Measurements from ENCODE around the gene PDE1C.

Gene PDE1C

DNA sequence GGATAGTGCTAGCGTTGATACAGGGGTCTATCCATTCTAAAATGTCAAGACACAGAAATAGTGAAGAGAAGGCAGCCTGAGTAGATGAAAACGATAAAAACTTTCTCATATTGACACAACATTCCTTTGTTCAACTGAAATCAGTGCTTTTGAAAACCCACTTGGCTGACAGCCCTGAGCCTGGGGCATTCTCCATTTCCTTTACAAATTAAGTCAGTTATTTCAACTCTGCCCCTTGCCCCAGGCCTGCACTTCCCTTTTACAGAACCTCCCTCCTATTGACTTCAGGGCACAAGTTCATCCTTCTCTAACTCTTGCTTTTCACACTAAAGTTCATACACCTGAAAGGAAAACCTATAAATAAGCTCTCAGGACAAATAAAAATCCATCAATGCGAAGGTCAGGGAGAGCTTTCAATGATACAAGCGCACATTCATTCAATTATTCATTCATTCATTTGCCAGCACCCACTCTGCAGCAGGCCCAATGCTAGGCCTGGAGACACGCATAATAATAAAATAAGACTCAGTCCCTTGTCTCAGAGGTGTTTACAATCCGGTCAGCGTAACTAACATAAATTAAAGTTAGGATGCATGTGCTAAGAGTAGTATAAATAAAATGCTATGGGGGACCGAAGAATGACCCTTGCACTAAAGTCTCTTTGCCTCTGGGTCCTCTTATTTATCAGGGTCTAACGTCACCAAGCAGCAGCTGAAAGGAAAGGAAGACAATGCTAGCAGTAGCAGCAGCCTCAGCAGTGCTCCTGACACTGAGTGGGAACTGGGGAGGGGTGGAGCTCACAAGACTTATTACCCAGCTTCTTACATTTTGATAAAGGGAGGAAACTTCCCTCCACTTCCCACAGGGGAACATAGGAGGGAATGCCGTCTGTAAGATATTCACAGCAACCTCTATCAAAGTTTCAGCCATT is 134.8 kb downstream of the PDE1C start:
- DNase-seq = no peak

GRCh38 chr7:31934551-31934950 is 135.7 kb downstream of the PDE1C start:
- no peak for DNase-seq

DNA sequence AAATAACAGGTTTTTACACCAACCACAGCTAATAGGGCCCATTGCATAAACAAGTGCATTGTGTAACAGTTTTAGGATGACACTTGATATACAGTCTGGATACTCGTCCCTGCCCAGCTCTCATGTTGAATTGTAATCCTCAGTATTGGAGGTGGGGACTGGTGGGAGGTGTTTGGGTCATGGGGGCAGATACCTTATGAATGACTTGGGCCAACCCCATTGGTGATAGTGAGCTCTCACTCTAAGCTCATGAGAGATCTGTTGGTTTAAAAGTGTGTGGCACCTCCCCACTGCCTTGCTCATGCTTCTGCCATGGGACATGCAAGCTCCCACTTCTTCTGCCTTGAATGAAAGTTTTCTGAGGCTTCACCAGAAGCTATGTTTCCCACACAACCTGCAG is 136.7 kb downstream of the PDE1C start:
- DNase-seq = no peak

DNA sequence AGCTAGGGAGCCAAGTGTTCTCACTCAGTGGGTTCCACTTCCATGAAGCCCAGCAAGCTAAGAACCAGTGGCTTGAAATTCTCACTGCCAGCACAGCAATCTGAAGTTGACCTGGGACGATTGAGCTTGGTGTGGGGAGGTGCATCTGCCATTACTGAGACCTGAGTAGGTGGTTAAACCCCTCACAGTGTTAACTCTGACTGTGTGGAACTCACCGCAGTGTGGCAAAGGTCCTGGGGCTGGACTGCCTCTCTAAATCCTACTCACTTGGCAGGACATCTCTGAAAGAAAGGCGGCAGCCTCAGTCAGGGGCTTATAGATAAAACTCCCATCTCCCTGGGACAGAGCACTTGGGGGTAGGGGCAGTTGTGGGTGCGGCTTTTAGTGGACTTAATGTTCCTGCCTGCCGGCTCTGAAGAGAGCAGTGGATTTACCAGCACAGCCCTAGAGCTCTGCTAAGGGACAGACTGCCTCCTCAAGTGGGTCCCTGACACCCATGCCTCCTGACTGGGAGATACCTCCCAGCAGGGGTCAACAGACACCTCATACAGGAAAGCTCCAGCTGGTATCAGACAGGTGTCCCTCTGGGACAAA is 143.1 kb downstream of the PDE1C start:
- no peak for DNase-seq

DNA sequence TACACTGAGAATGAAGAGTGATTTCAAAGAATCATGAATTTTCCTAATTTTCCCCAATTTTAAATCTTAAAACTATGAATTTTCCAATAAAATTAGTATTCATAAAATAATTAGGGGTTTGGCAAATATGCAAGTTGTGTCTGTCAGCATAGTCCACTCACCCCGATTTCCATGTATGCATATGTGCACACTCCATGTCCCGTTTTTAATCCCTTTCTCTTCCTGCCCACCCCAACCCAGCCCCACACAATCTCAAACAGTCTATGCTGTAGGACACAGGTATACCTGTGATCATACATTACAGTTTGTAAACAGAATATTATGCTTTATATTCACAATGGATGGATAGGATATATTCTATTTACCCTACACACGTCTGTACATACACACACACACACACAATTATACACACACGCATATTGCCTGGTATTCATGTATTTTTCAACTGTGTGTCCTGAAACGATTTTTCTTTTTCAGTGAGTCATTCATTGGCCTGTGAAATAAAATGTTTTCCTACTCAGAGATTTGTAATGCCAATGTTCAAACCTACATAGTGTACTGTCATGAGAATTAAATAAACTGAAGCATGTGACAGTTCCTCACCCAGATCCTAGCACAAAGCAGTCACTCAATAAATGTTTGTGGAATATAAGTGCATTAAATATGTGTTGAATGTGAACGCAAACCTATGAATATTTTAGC is 144.3 kb downstream of the PDE1C start:
- no peak for DNase-seq

DNA sequence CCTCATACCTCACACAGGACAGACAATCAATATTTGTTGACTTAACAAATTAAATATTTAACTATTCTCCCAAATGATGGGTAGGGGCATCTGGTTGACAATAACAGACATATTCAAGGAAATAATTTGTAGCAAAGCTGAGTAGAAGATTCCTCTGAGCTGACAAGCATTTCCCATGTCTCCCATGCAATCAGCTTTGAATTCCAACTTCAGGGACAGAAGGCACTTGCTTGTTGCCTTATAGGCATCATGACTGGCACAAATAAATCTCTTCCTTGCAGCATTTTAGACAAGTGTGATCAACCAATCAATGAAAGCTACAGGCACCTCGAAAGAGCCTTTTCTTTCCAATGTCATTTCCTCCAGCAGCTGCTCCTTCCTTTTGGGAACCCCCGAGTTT is 146.0 kb downstream of the PDE1C start:
- DNase-seq = no peak

- DNase-seq = no peak
These were observed 147.4 kb downstream of the PDE1C start for GRCh38 chr7:31922848-31923247.

GRCh38 chr7:31921047-31921446 is 149.2 kb downstream of the PDE1C start:
- no peak for DNase-seq

DNA sequence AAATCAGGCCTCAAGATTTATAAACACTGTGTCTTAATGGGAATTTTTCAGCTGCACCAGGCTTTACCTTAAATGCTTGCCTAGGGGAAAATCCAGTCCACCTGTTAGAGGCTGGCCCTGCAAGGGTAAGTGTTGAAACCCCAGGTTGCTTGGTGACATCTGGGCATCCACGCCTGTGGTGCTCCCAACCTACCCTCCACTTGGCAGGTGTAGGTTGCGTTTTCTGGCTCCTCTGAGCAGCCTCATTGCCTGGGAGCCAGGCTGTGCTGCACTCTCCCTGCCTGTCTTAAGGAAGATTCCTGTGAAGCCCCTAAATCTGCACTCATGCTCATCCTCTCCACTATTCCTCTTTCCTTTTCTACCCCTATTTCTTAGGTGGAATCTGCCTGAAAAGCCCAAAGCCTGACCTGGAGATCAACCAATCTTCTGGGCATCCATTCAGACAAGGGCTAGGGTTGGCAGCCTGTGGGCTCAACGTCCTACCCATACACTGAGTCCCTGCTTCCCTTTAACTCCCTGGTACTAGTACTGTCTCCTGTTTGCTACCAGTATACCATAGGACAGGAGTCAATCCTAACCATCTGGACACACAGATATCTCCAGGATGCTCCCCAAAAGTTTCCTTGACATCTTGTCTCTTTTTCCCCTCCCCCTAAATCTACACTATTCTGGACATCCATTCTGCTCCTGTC is 150.4 kb downstream of the PDE1C start:
- no peak for DNase-seq

- DNase-seq = no peak
These were observed 151.4 kb downstream of the PDE1C start for GRCh38 chr7:31918706-31919393.

GRCh38 chr7:31917256-31917655 is 153.0 kb downstream of the PDE1C start:
- no peak for DNase-seq

- DNase-seq = no peak
These were observed 160.0 kb downstream of the PDE1C start for GRCh38 chr7:31910191-31910590.

GRCh38 chr7:31906479-31907171 is 163.6 kb downstream of the PDE1C start:
- DNase-seq = no peak

DNA sequence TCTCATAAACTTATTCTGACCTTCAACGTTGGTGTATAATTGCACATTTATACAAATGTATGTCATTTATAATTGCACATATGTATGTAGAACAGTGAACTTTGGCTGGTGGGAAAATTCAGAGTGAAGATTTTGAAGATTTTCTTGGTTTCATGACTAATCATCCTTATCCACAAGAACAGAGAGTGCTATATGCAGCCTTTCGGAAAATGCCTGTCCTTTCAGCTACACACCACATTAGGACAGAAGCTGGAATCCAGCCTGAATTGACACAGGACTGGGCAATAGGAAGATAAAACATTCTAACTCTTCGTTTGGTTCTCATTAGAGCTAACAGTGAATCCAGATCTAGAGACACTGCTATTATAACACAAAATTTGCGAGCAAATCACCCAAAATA is 166.2 kb downstream of the PDE1C start:
- DNase-seq = no peak

- no peak for DNase-seq
These were observed 170.8 kb downstream of the PDE1C start for GRCh38 chr7:31899356-31899927.

GRCh38 chr7:31896925-31897324 is 173.3 kb downstream of the PDE1C start:
- DNase-seq = peak; percentile 55

- no peak for DNase-seq
These were observed 175.9 kb downstream of the PDE1C start for GRCh38 chr7:31894308-31894707.

- no peak for DNase-seq
These were observed 176.8 kb downstream of the PDE1C start for GRCh38 chr7:31893365-31893764.

- DNase-seq = no peak
These were observed 177.9 kb downstream of the PDE1C start for GRCh38 chr7:31892099-31892829.

DNA sequence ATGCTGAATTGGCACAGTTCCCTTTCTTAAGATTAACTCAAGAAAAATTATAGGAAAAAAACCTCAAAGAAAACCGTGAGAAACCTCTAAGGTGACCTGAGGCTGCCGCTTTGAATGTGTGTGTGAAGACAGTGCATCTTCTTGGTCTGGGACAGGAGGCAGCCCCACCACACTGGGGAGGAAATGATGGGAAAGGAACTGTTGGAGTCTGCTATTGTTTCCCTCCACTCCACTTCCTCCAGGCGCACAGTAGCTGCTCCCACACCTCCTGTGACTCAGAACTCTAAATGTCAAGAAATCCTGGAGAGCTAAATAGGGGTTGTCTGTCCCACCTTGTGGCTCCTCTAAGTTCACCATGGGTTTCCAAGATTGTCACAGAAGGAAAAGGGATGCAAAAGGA is 179.4 kb downstream of the PDE1C start:
- DNase-seq = no peak

GRCh38 chr7:31890198-31890597 is 180.0 kb downstream of the PDE1C start:
- DNase-seq = no peak
